Measurements from ENCODE around the gene CYP26A1. TPM values are rescaled to one million over a fixed set of nuclear protein-coding genes. Genes with fewer than 3 reads are reported as not detected.
A peak's percentile ranks its signal among the peaks of the same experiment; 100 is the strongest.

CYP26A1 gene
- total and polyA plus RNA-seq, 5 experiments from 2014 or later, result not detected

GRCh38 chr10:93067443-93068365, 6.0 kb upstream of the CYP26A1 start:
- POLR2A ChIA-PET, result no interaction called here
- Mint-ChIP-seq H3K4me1 (peaks cover 9 to 28% (median 24%) of the 10 kb centered on the region in 4 donors), H3K4me3 (no peak overlapping the region), H3K27me3 (peaks cover 36 to 85% (median 64%) of the 10 kb centered on the region in 5 donors), H3K36me3 (no peaks in the 10 kb centered on the region), H3K9me3 (peaks cover 0 to 2% (median 0%) of the 10 kb centered on the region in 9 donors), H3K27ac (no peak overlapping the region)
- DNase-seq (no peak), ATAC-seq (no peak)

- POLR2A ChIA-PET, result no interaction called here
- Mint-ChIP-seq H3K27me3 (peaks cover 36 to 84% (median 64%) of the 10 kb centered on the region in 5 donors), H3K9me3 (peaks cover 0 to 2% (median 0%) of the 10 kb centered on the region in 9 donors), H3K36me3 (no peaks in the 10 kb centered on the region), H3K27ac (peak overlapping the region in 1 of 10 donors; percentile 50), H3K4me3 (no peak overlapping the region), H3K4me1 (peaks cover 9 to 31% (median 25%) of the 10 kb centered on the region in 4 donors)
- DNase-seq, result no peak
- no peak for ATAC-seq
Observed at GRCh38 chr10:93068411-93069244, 5.1 kb upstream of the CYP26A1 start.

DNA sequence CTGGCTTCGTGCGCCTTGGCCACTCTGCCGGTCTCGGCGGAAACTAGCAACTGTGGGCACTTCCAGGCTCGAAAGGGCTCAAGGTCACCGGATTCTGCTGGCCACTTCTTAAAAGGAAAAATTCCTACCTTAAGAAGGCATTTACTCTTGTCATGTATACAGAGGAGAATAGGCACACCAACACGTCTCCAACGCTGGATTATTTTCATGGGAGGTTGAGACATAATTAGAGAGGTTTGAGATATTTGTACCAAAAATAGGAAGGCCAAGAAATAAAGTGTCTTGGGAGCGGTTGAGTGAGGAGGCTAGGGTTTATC, 4.5 kb upstream of the CYP26A1 start:
- ATAC-seq (no peak), DNase-seq (no peak)
- H3K27me3 Mint-ChIP-seq, result peaks cover 37 to 83% (median 64%) of the 10 kb centered on the region in 5 donors
- peaks cover 10 to 31% (median 26%) of the 10 kb centered on the region in 4 donors for H3K4me1 Mint-ChIP-seq
- H3K9me3 Mint-ChIP-seq, result peaks cover 0 to 2% (median 0%) of the 10 kb centered on the region in 9 donors
- no peaks in the 10 kb centered on the region for H3K36me3 Mint-ChIP-seq
- POLR2A ChIA-PET, result no interaction called here
- H3K27ac Mint-ChIP-seq, result peak overlapping the region in 1 of 10 donors; percentile 50
- H3K4me3 Mint-ChIP-seq, result no peak overlapping the region

- POLR2A ChIA-PET, result no interaction called here
- H3K9me3 Mint-ChIP-seq, result peaks cover 0 to 2% (median 0%) of the 10 kb centered on the region in 9 donors
- peaks cover 12 to 39% (median 33%) of the 10 kb centered on the region in 4 donors for H3K4me1 Mint-ChIP-seq
- peaks cover 32 to 84% (median 56%) of the 10 kb centered on the region in 5 donors for H3K27me3 Mint-ChIP-seq
- H3K27ac Mint-ChIP-seq, result peak overlapping the region in 1 of 10 donors; percentile 41
- ATAC-seq, result no peak
- DNase-seq, result no peak
- no peaks in the 10 kb centered on the region for H3K36me3 Mint-ChIP-seq
- H3K4me3 Mint-ChIP-seq, result peak overlapping the region in 5 of 10 donors; percentile 31 to 54 (median 42)
Observed at GRCh38 chr10:93070378-93071176, 3.1 kb upstream of the CYP26A1 start.

GRCh38 chr10:93071177-93071472, 2.6 kb upstream of the CYP26A1 start:
- DNase-seq (no peak), ATAC-seq (no peak)
- Mint-ChIP-seq H3K27ac (peak overlapping the region in 1 of 10 donors; percentile 41), H3K36me3 (no peaks in the 10 kb centered on the region), H3K4me3 (peak overlapping the region in 5 of 10 donors; percentile 31 to 54 (median 42)), H3K4me1 (peaks cover 12 to 41% (median 34%) of the 10 kb centered on the region in 4 donors), H3K9me3 (peaks cover 0 to 2% (median 0%) of the 10 kb centered on the region in 9 donors), H3K27me3 (peaks cover 35 to 87% (median 62%) of the 10 kb centered on the region in 5 donors)
- POLR2A ChIA-PET, result no interaction called here

DNA sequence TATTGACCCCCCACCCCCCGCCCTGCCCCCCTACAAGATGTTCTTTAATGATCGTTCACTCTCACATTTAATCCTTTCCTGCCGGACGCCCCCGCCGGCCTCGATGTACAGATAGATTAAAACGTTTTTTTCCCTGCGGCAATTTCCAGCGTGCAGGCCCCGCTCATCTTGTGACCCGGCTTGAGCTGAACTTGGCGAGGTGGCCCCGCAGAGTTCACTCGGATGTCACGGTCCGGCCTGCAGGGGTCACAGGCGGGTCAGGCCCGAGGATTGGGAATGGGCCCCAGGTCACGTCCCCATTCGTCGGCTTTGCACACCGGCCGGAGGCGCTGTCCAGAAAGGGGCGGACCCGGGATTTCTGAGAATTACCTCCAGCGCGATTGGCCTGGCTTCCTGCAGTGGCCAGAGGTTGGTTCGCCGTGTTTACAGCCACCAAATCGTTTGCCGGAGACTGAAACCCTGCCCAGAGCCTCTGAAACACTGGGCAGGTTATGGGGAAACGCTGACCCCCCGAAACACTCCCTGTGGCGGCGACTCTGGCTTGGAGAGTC, 1.9 kb upstream of the CYP26A1 start:
- Mint-ChIP-seq H3K4me3 (peak overlapping the region in 8 of 10 donors; percentile 57 to 69 (median 64)), H3K27ac (no peak overlapping the region), H3K27me3 (peaks cover 38 to 88% (median 62%) of the 10 kb centered on the region in 5 donors), H3K9me3 (peaks cover 0 to 2% (median 0%) of the 10 kb centered on the region in 9 donors), H3K36me3 (no peaks in the 10 kb centered on the region), H3K4me1 (peaks cover 12 to 41% (median 34%) of the 10 kb centered on the region in 4 donors)
- POLR2A ChIA-PET, result interaction anchor here (0.8 kb wide), 1 partner anchor 15 kb away, joined by 3 read pairs; no protein-coding TSS in a partner anchor
- ATAC-seq (no peak), DNase-seq (no peak)

GRCh38 chr10:93072225-93072712, 1.4 kb upstream of the CYP26A1 start:
- POLR2A ChIA-PET, result interaction anchor here (0.8 kb wide), 1 partner anchor 16 kb away, joined by 3 read pairs; no protein-coding TSS in a partner anchor
- Mint-ChIP-seq H3K4me3 (peak overlapping the region in 9 of 10 donors; percentile 10 to 69 (median 62)), H3K9me3 (peaks cover 0 to 2% (median 0%) of the 10 kb centered on the region in 9 donors), H3K27me3 (peaks cover 40 to 88% (median 60%) of the 10 kb centered on the region in 5 donors), H3K27ac (no peak overlapping the region), H3K4me1 (peaks cover 12 to 41% (median 34%) of the 10 kb centered on the region in 4 donors), H3K36me3 (no peaks in the 10 kb centered on the region)
- DNase-seq, result no peak
- no peak for ATAC-seq

GRCh38 chr10:93072713-93073538, 767 bp upstream of the CYP26A1 start:
- Mint-ChIP-seq H3K27ac (no peak overlapping the region), H3K9me3 (peaks cover 0 to 2% (median 0%) of the 10 kb centered on the region in 9 donors), H3K4me3 (peak overlapping the region in 7 of 10 donors; percentile 15 to 76 (median 60)), H3K36me3 (no peaks in the 10 kb centered on the region), H3K27me3 (peaks cover 33 to 87% (median 60%) of the 10 kb centered on the region in 5 donors), H3K4me1 (peaks cover 10 to 41% (median 34%) of the 10 kb centered on the region in 4 donors)
- no peak for ATAC-seq
- POLR2A ChIA-PET, result interaction anchor here (0.8 kb wide), 1 partner anchor 16 kb away, joined by 3 read pairs; no protein-coding TSS in a partner anchor
- no peak for DNase-seq

GRCh38 chr10:93074147-93074596, 479 bp downstream of the CYP26A1 start:
- DNase-seq (no peak), ATAC-seq (peak; percentile 25 to 35)
- Mint-ChIP-seq H3K27me3 (peaks cover 31 to 82% (median 57%) of the 10 kb centered on the region in 5 donors), H3K36me3 (no peaks in the 10 kb centered on the region), H3K27ac (peak overlapping the region in 1 of 10 donors; percentile 29), H3K9me3 (peaks cover 0 to 2% (median 0%) of the 10 kb centered on the region in 9 donors), H3K4me1 (peaks cover 7 to 38% (median 27%) of the 10 kb centered on the region in 4 donors), H3K4me3 (peak overlapping the region; percentile 3 to 83 (median 70))
- POLR2A ChIA-PET, result no interaction called here

GRCh38 chr10:93074597-93075368, 1.1 kb downstream of the CYP26A1 start:
- no peak overlapping the region for H3K27ac Mint-ChIP-seq
- DNase-seq (no peak), ATAC-seq (no peak)
- peaks cover 34 to 82% (median 61%) of the 10 kb centered on the region in 5 donors for H3K27me3 Mint-ChIP-seq
- H3K36me3 Mint-ChIP-seq, result no peaks in the 10 kb centered on the region
- POLR2A ChIA-PET, result no interaction called here
- no peaks in the 10 kb centered on the region for H3K9me3 Mint-ChIP-seq
- peak overlapping the region; percentile 3 to 83 (median 70) for H3K4me3 Mint-ChIP-seq
- peaks cover 7 to 38% (median 27%) of the 10 kb centered on the region in 4 donors for H3K4me1 Mint-ChIP-seq
